HG03103 (cell line): ENCODE data around the gene ACOXL.

Experiments used
- ATAC-seq: cut with Tn5 transposase; IDR thresholded peaks from one replicate; pipeline ENCODE4 v1.9.1; 2021; ENCODE audit warnings: low read depth; ENCODE audit not compliant: unreplicated experiment

The ACOXL gene

GRCh38 chr2:110818767-110819481 is 86.6 kb downstream of the ACOXL start:
- ATAC-seq = no peak

GRCh38 chr2:110819711-110820110 is 87.3 kb downstream of the ACOXL start:
- ATAC-seq = no peak

GRCh38 chr2:110820128-110820527 is 87.8 kb downstream of the ACOXL start:
- no peak for ATAC-seq

GRCh38 chr2:110823165-110823564 is 90.8 kb downstream of the ACOXL start:
- ATAC-seq = no peak

GRCh38 chr2:110827511-110827910 is 95.1 kb downstream of the ACOXL start:
- ATAC-seq = no peak

- no peak for ATAC-seq
These were observed 96.0 kb downstream of the ACOXL start for GRCh38 chr2:110828330-110828729.

- ATAC-seq = no peak
These were observed 97.2 kb downstream of the ACOXL start for GRCh38 chr2:110829413-110830146.

- no peak for ATAC-seq
These were observed 100.4 kb downstream of the ACOXL start for GRCh38 chr2:110832740-110833139.

GRCh38 chr2:110834134-110834827 is 101.9 kb downstream of the ACOXL start:
- ATAC-seq = no peak

GRCh38 chr2:110836671-110837070 is 104.3 kb downstream of the ACOXL start:
- ATAC-seq = no peak

GRCh38 chr2:110837446-110838409 is 105.4 kb downstream of the ACOXL start:
- ATAC-seq = no peak

GRCh38 chr2:110838657-110839384 is 106.4 kb downstream of the ACOXL start:
- no peak for ATAC-seq

GRCh38 chr2:110840508-110840907 is 108.1 kb downstream of the ACOXL start:
- ATAC-seq = no peak

- no peak for ATAC-seq
These were observed 109.7 kb downstream of the ACOXL start for GRCh38 chr2:110842048-110842447.

GRCh38 chr2:110843496-110843895 is 111.1 kb downstream of the ACOXL start:
- no peak for ATAC-seq

- ATAC-seq = no peak
These were observed 111.7 kb downstream of the ACOXL start for GRCh38 chr2:110843959-110844510.

GRCh38 chr2:110847651-110848050 is 115.3 kb downstream of the ACOXL start:
- ATAC-seq = no peak

- ATAC-seq = no peak
These were observed 115.7 kb downstream of the ACOXL start for GRCh38 chr2:110848071-110848470.

- ATAC-seq = no peak
These were observed 116.2 kb downstream of the ACOXL start for GRCh38 chr2:110848519-110849030.
